Dermis blood vessel endothelial cell (primary cell): ENCODE data around the gene FHIT. TPM values are rescaled to one million over a fixed set of nuclear protein-coding genes. Genes with fewer than 3 reads are reported as not detected.

ENCODE experiments used
- DNase-seq: peaks from one replicate; pipeline ENCODE4 v3.0.0; 2010
- total RNA-seq: library from RNA; depleted of rRNA; stranded (reverse); fragments of >200 nt; gene quantifications from 2 replicates; pipeline ENCODE4 v1.2.3, GENCODE V29; 2014

Gene FHIT
- total RNA-seq, 1 donor from 2014 or later: 0.51 TPM

- DNase-seq: no peak
Observed at GRCh38 chr3:60826511-60826910, 424.7 kb downstream of the FHIT start.

- no peak for DNase-seq
Observed at GRCh38 chr3:60812502-60812901, 438.8 kb downstream of the FHIT start.

- no peak for DNase-seq
Observed at GRCh38 chr3:60810881-60811280, 440.4 kb downstream of the FHIT start.

- no peak for DNase-seq
Observed at GRCh38 chr3:60809857-60810610, 441.2 kb downstream of the FHIT start.

GRCh38 chr3:60803216-60804173 lies 447.8 kb downstream of the FHIT start:
- no peak for DNase-seq

- DNase-seq: no peak
Observed at GRCh38 chr3:60801307-60801706, 449.9 kb downstream of the FHIT start.

- DNase-seq: no peak
Observed at GRCh38 chr3:60798456-60798855, 452.8 kb downstream of the FHIT start.

GRCh38 chr3:60792249-60792852 lies 458.9 kb downstream of the FHIT start:
- no peak for DNase-seq

GRCh38 chr3:60788185-60788584 lies 463.1 kb downstream of the FHIT start:
- DNase-seq: no peak

GRCh38 chr3:60781935-60782334 lies 469.3 kb downstream of the FHIT start:
- DNase-seq: no peak

- DNase-seq: no peak
Observed at GRCh38 chr3:60779637-60780036, 471.6 kb downstream of the FHIT start.

- DNase-seq: no peak
Observed at GRCh38 chr3:60775985-60776384, 475.3 kb downstream of the FHIT start.

GRCh38 chr3:60774617-60775016 lies 476.6 kb downstream of the FHIT start:
- DNase-seq: no peak

- no peak for DNase-seq
Observed at GRCh38 chr3:60772584-60772983, 478.7 kb downstream of the FHIT start.

GRCh38 chr3:60771766-60772165 lies 479.5 kb downstream of the FHIT start:
- no peak for DNase-seq

GRCh38 chr3:60770532-60770931 lies 480.7 kb downstream of the FHIT start:
- DNase-seq: no peak

GRCh38 chr3:60767536-60767935 lies 483.7 kb downstream of the FHIT start:
- no peak for DNase-seq

GRCh38 chr3:60765776-60766175 lies 485.5 kb downstream of the FHIT start:
- no peak for DNase-seq

GRCh38 chr3:60764870-60765269 lies 486.4 kb downstream of the FHIT start:
- DNase-seq: no peak

GRCh38 chr3:60760145-60760544 lies 491.1 kb downstream of the FHIT start:
- no peak for DNase-seq

GRCh38 chr3:60759439-60759838 lies 491.8 kb downstream of the FHIT start:
- no peak for DNase-seq

GRCh38 chr3:60758831-60759230 lies 492.4 kb downstream of the FHIT start:
- no peak for DNase-seq

- no peak for DNase-seq
Observed at GRCh38 chr3:60758171-60758570, 493.1 kb downstream of the FHIT start.
